K562 (cell line): ENCODE measurements around the gene CD46. TPM values are rescaled to one million over a fixed set of nuclear protein-coding genes. Genes with fewer than 3 reads are reported as not detected.

ENCODE experiments used
- E2F6 ChIP-seq, 2 experiments: IDR thresholded peaks; 2 replicates each; pipeline ENCODE4 v1.6.1; 2011; ENCODE audit warnings: borderline replicate concordance in 1 of 2, control low read depth in 1 of 2, low read depth in 1 of 2, low read length in 1 of 2, mild to moderate bottlenecking in 1 of 2, mixed read lengths in 1 of 2, moderate library complexity in 1 of 2; ENCODE audit not compliant: insufficient read depth in 1 of 2, insufficient read length in 1 of 2, poor library complexity in 1 of 2, severe bottlenecking in 1 of 2; ENCODE audit errors: extremely low read depth in 1 of 2
- EP300 ChIP-seq: IDR thresholded peaks from 2 replicates; pipeline ENCODE4 v1.6.1; 2012; ENCODE audit warnings: low read length, improper control_type of control experiment
- RBBP5 ChIP-seq: fragments of 200-600 bp; sonication (generic); IDR thresholded peaks from 2 replicates; pipeline ENCODE4 v1.6.1; 2012; ENCODE audit warnings: borderline replicate concordance, mild to moderate bottlenecking, low read length, control low read depth, inconsistent platforms; ENCODE audit not compliant: insufficient read depth, poor library complexity, severe bottlenecking
- RREB1 ChIP-seq: fragments of 250-450 bp; sonication (Bioruptor Pico); IDR thresholded peaks from 2 replicates; pipeline ENCODE4 v1.4.0; 2020
- SIN3A ChIP-seq, 2 experiments: fragments of 150-350 bp in 1 of 2; IDR thresholded peaks; 2 replicates each; pipeline ENCODE4 v1.6.1; 2011 to 2016; ENCODE audit warnings: borderline replicate concordance in 2 of 2, low read depth in 2 of 2, low read length in 2 of 2, mild to moderate bottlenecking in 2 of 2, moderate library complexity in 2 of 2; ENCODE audit not compliant: control insufficient read depth in 1 of 2
- TAF1 ChIP-seq: IDR thresholded peaks from 2 replicates; pipeline ENCODE4 v1.6.1; 2011; ENCODE audit warnings: mild to moderate bottlenecking, low read length, moderate library complexity; ENCODE audit not compliant: insufficient read depth, control insufficient read depth, severe bottlenecking; ENCODE audit errors: extremely low read depth
- TBL1XR1 ChIP-seq, 2 experiments: IDR thresholded peaks; 2 replicates each; pipeline ENCODE4 v1.6.1; 2012; ENCODE audit warnings: improper control_type of control experiment in 2 of 2, low read length in 2 of 2, mild to moderate bottlenecking in 1 of 2
- ZFP91 ChIP-seq: sonication (generic); formaldehyde crosslinking; IDR thresholded peaks from 2 replicates; pipeline ENCODE4 v1.8.0; 2022; ENCODE audit warnings: mild to moderate bottlenecking, missing genetic modification reagents
- ZNF280A ChIP-seq: fragments of 450-650 bp; IDR thresholded peaks from 2 replicates; pipeline ENCODE4 v1.6.1; 2018; ENCODE audit warnings: mild to moderate bottlenecking, low read depth; ENCODE audit not compliant: partially characterized antibody
- ZNF347 ChIP-seq: fragments of 450-650 bp; formaldehyde crosslinking; IDR thresholded peaks from 2 replicates; pipeline ENCODE4 v1.4.0; 2020; ENCODE audit warnings: low read depth, mild to moderate bottlenecking, moderate library complexity
- polyA plus RNA-seq, 8 experiments: library from polyadenylated mRNA; depleted of rRNA in 4 of 8; stranded (reverse) in 5 of 8; unstranded in 3 of 8; fragments of >200 nt; fragmentation: Nextera tagmentation in 2 of 8; fragmentation: Illumina TruSeq in 1 of 8; extraction: Ambion mirVana in 2 of 8; extraction: Trizol in 1 of 8; gene quantifications; 2 replicates each; pipeline versions ENCODE4 v1.2.1 to v1.2.3, GENCODE V29; 2011 to 2014; ENCODE audit warnings: inconsistent platforms in 1 of 8, missing spikeins in 1 of 8
- total RNA-seq, 7 experiments: library from RNA; depleted of rRNA in 6 of 7; stranded (reverse); fragments of >200 nt in 6 of 7; fragmentation: Illumina TruSeq in 2 of 7; extraction: Trizol in 2 of 7; gene quantifications; 2 replicates each; pipeline versions ENCODE4 v1.2.1 to v1.2.3, GENCODE V29; 2011 to 2021; ENCODE audit warnings: low replicate concordance in 1 of 7
- TF ChIP-seq, protein P1 (sequence below), 2 experiments: fragments of 450-650 bp; IDR thresholded peaks; 2 replicates each; pipeline ENCODE4 v1.6.1; 2016

Gene CD46
- total and polyA plus RNA-seq, 9 of the 15 experiments (the other 6 are each of a cell fraction or from before 2014, with no cell fraction given): 87.9 to 374 (median 156) TPM

- TF ChIP-seq EP300 (peak; percentile 52; the same call in 1 of the 2 replicates), RREB1 (CRISPR knock-in tag) (peak; percentile 23; the same call in 1 of the 2 replicates), TBL1XR1 (IDR thresholded peaks at IDR 0.05; ENCODE audit: low read length in 2 of 2) (peak in 1 of 2 experiments; percentile 53; a peak in 2 of 4 replicates), TAF1 (peak; percentile 39), RBBP5 (peak; percentile 5), ZFP91 (CRISPR knock-in tag) (no peak), SIN3A (IDR thresholded peaks at IDR 0.05; ENCODE audit: borderline replicate concordance in 2 of 2, control insufficient read depth in 1 of 2, low read depth in 2 of 2, low read length in 2 of 2) (0 out of 4 replicates have a peak, but pooled peaks of 1 of the 2 experiments have one; percentile 50), ZNF347 (CRISPR knock-in tag) (0 out of 2 replicates have a peak, but pooled peaks have one; percentile 32), E2F6 (IDR thresholded peaks at IDR 0.05; ENCODE audit: borderline replicate concordance in 1 of 2, extremely low read depth in 1 of 2, insufficient read depth in 1 of 2, insufficient read length in 1 of 2, low read depth in 1 of 2, low read length in 1 of 2, poor library complexity in 1 of 2, severe bottlenecking in 1 of 2) (peak; percentile 76 to 83), ZNF280A (no peak)
- TF ChIP-seq, protein P1, sequence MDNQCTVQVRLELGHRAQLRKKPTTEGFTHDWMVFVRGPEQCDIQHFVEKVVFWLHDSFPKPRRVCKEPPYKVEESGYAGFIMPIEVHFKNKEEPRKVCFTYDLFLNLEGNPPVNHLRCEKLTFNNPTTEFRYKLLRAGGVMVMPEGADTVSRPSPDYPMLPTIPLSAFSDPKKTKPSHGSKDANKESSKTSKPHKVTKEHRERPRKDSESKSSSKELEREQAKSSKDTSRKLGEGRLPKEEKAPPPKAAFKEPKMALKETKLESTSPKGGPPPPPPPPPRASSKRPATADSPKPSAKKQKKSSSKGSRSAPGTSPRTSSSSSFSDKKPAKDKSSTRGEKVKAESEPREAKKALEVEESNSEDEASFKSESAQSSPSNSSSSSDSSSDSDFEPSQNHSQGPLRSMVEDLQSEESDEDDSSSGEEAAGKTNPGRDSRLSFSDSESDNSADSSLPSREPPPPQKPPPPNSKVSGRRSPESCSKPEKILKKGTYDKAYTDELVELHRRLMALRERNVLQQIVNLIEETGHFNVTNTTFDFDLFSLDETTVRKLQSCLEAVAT (IDR thresholded peaks at IDR 0.05): 0 out of 4 replicates have a peak, but pooled peaks of 1 of the 2 experiments have one; percentile 20
Observed at GRCh38 chr1:207747627-207748492, 4.0 kb upstream of the CD46 start (continued).
